D721Med (cell line): Measurements from ENCODE around the gene CDYL.

Source experiments
- DNase-seq: peaks from one replicate; pipeline ENCODE4 v3.0.0; 2011; ENCODE audit warnings: low spot score; ENCODE audit not compliant: insufficient read length
- FAIRE-seq: peaks from 2 replicates; lab custom pipeline; 2011; peaks lifted over from hg19 to GRCh38; lab: Jason Lieb, UNC
- CTCF ChIP-seq: IDR thresholded peaks from 2 replicates; pipeline ENCODE4 v1.5.1; 2012; ENCODE audit warnings: mild to moderate bottlenecking, control low read depth; ENCODE audit not compliant: insufficient read depth; ENCODE audit errors: missing control alignments

The CDYL gene

GRCh38 chr6:4809999-4810918 lies 34.1 kb downstream of the CDYL start:
- no peak for FAIRE-seq
- DNase-seq, result no peak
- TF ChIP-seq CTCF, result no peak

- DNase-seq, result no peak
- no peak for FAIRE-seq
- TF ChIP-seq CTCF, result no peak
Observed at GRCh38 chr6:4812068-4812467, 35.9 kb downstream of the CDYL start.

GRCh38 chr6:4813055-4813454 lies 36.9 kb downstream of the CDYL start:
- no peak for DNase-seq
- no peak for TF ChIP-seq CTCF
- FAIRE-seq, result no peak

- TF ChIP-seq CTCF, result no peak
- FAIRE-seq (no peak), DNase-seq (no peak)
Observed at GRCh38 chr6:4814212-4814611, 38.0 kb downstream of the CDYL start.

GRCh38 chr6:4814987-4815386 lies 38.8 kb downstream of the CDYL start:
- FAIRE-seq (no peak), DNase-seq (no peak)
- no peak for TF ChIP-seq CTCF

GRCh38 chr6:4815584-4815983 lies 39.4 kb downstream of the CDYL start:
- no peak for TF ChIP-seq CTCF
- DNase-seq, result no peak
- no peak for FAIRE-seq

GRCh38 chr6:4816904-4817303 lies 40.7 kb downstream of the CDYL start:
- DNase-seq (no peak), FAIRE-seq (no peak)
- TF ChIP-seq CTCF, result no peak
